Naive thymus-derived CD4-positive, alpha-beta T cell (primary cell): ENCODE data around the gene PLCD3. TPM values are rescaled to one million over a fixed set of nuclear protein-coding genes. Genes with fewer than 3 reads are reported as not detected.

ENCODE experiments used
- ATAC-seq: fragments of 150-1000 bp; cut with Tn5 transposase; 2 replicates; pipeline ENCODE4 v1.10.0; 2021; ENCODE audit warnings: mild to moderate bottlenecking, moderate library complexity
- CTCF ChIA-PET: fragments of 350-600 bp; sonication (Branson Sonifier 250); formaldehyde crosslinking; loops from one replicate; lab custom pipeline; 2021; ENCODE audit warnings: antibody characterized with exemption; lab: Charles Lee
- POLR2A ChIA-PET: fragments of 350-600 bp; sonication (Branson Sonifier 250); formaldehyde crosslinking; loops from one replicate; lab custom pipeline; 2021; ENCODE audit warnings: antibody characterized with exemption, inconsistent platforms; lab: Charles Lee
- DNase-seq, 9 donors: peaks; one replicate each; pipeline versions ENCODE4 v3.0.0 to v3.0.0-alpha.2; 2020 to 2022; ENCODE audit warnings: mixed read lengths in 1 of 9
- H3K27ac ChIP-seq: one replicate; pipeline ENCODE4 v1.7.0; 2013; ENCODE audit warnings: mild to moderate bottlenecking, low read depth, low read length, moderate library complexity
- H3K27me3 ChIP-seq, 2 donors: one replicate each; pipeline ENCODE4 v1.7.0; 2013; ENCODE audit warnings: low read length in 2 of 2, mild to moderate bottlenecking in 2 of 2, moderate library complexity in 2 of 2; ENCODE audit not compliant: control insufficient read depth in 2 of 2, insufficient read depth in 2 of 2
- H3K36me3 ChIP-seq, 3 experiments: 1 replicate in 2 of 3; 2 replicates in 1 of 3; pipeline ENCODE4 v1.7.0; 2013; ENCODE audit warnings: low read length in 3 of 3, mild to moderate bottlenecking in 3 of 3, moderate library complexity in 1 of 3; ENCODE audit not compliant: insufficient read depth in 3 of 3, control insufficient read depth in 2 of 3
- H3K4me1 ChIP-seq, 2 donors: one replicate each; pipeline ENCODE4 v1.7.0; 2013; ENCODE audit warnings: low read length in 2 of 2, mild to moderate bottlenecking in 2 of 2, moderate library complexity in 1 of 2; ENCODE audit not compliant: control insufficient read depth in 2 of 2, insufficient read depth in 2 of 2
- H3K4me3 ChIP-seq: 2 replicates; pipeline ENCODE4 v1.7.0; 2013; ENCODE audit warnings: mild to moderate bottlenecking, low read length
- H3K9me3 ChIP-seq, 3 experiments: 1 replicate in 2 of 3; 2 replicates in 1 of 3; pipeline ENCODE4 v1.7.0; 2013; ENCODE audit warnings: low read length in 3 of 3; ENCODE audit not compliant: control insufficient read depth in 2 of 3
- H3K27ac Mint-ChIP-seq, 9 donors: one replicate each; pipeline ENCODE4 v1.8.0; 2020 to 2022; ENCODE audit warnings: mixed read lengths in 9 of 9, mild to moderate bottlenecking in 8 of 9, moderate library complexity in 5 of 9, inconsistent platforms in 2 of 9
- H3K27me3 Mint-ChIP-seq, 5 donors: one replicate each; pipeline ENCODE4 v1.8.0; 2021 to 2022; ENCODE audit warnings: mixed read lengths in 5 of 5, mild to moderate bottlenecking in 1 of 5
- H3K36me3 Mint-ChIP-seq, 5 donors: one replicate each; pipeline ENCODE4 v1.8.0; 2020 to 2022; ENCODE audit warnings: mixed read lengths in 5 of 5, mild to moderate bottlenecking in 3 of 5, inconsistent platforms in 1 of 5
- H3K4me1 Mint-ChIP-seq, 7 donors: one replicate each; pipeline ENCODE4 v1.8.0; 2020 to 2022; ENCODE audit warnings: mixed read lengths in 7 of 7, mild to moderate bottlenecking in 3 of 7, inconsistent platforms in 1 of 7
- H3K4me3 Mint-ChIP-seq, 10 donors: one replicate each; pipeline ENCODE4 v1.8.0; 2020 to 2022; ENCODE audit warnings: mild to moderate bottlenecking in 10 of 10, mixed read lengths in 10 of 10, moderate library complexity in 6 of 10, inconsistent platforms in 2 of 10
- H3K9me3 Mint-ChIP-seq, 11 donors: one replicate each; pipeline ENCODE4 v1.8.0; 2020 to 2022; ENCODE audit warnings: mixed read lengths in 11 of 11, mild to moderate bottlenecking in 4 of 11, inconsistent platforms in 1 of 11, moderate library complexity in 1 of 11
- intact Hi-C, 2 donors: fragments of 100-400 bp; cut with micrococcal nuclease; formaldehyde crosslinking; loops; one replicate each; pipeline ENCODE4 v1.15.1; 2023
- polyA plus RNA-seq, 2 donors: library from polyadenylated mRNA; unstranded; fragments of 300-500 nt; fragmentation: Illumina TruSeq; gene quantifications; one replicate each; pipeline ENCODE4 v1.2.3, GENCODE V29; 2021
- total RNA-seq, 6 experiments: library from RNA in 5 of 6; stranded (reverse) in 5 of 6; gene quantifications; 1 replicate in 5 of 6; 2 replicates in 1 of 6; pipeline ENCODE4 v1.2.3 and lab custom pipeline; 2021 to 2026

The PLCD3 gene
- total and polyA plus RNA-seq, 7 experiments from 2014 or later, result 0.21 to 5.1 (median 2.7) TPM; not detected in 1

DNA sequence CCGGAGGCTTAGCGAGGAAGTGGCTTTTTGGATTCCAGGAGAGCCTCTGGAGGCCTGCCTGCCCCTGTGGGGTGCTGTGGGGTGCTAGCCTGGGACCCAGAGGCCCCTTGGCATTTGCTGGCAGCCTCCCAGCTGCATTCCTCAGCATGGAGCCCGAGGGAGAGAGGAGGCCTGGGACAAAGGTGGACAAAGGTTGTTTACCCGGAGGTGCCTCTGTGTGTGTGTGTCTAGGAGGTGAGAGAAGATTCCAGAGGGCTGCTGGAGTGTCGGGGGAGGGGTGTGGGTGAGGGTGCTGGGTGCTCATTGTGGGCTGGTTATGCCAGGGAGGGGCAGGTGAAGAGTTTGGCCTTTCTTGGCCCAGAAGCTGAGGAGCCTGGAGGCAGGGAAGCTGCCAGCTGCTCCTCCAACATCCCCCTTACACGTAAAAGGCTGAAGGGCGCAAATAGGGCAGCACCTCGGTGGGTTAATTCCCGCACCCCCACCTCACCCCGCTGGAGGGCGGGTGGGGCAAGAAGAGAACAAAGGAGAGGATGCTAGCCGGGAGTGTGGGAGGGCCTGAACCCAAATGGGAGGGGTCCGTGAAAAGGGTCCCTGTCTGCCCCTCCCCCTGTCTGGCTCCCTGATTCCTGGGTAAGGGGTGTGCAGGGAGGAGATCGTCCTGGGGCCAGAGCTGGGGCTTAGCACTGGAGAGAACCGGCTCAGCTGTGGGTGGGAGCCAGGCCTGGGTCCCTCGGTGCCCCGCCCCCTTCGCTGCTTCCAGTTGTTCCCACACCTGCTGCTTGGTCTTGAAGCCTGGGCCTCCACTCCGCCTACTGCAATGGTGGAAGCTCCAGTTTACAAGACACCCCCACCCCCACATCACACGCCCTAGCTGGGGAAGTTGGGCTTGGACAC is 39.3 kb upstream of the PLCD3 start:
- Histone ChIP-seq H3K9me3 (no peaks in the 10 kb centered on the region), H3K27me3 (no peaks in the 10 kb centered on the region), H3K4me3 (no peak overlapping the region), H3K4me1 (peaks cover 7 to 14% of the 10 kb centered on the region in 2 donors), H3K36me3 (no peaks in the 10 kb centered on the region), H3K27ac (peak overlapping the region; percentile 63)
- Mint-ChIP-seq H3K9me3 (no peaks in the 10 kb centered on the region), H3K27ac (peak overlapping the region; percentile 15 to 97 (median 89)), H3K27me3 (no peaks in the 10 kb centered on the region), H3K36me3 (no peaks in the 10 kb centered on the region), H3K4me1 (peaks cover 8 to 31% (median 24%) of the 10 kb centered on the region in 7 donors), H3K4me3 (peak overlapping the region in 8 of 10 donors; percentile 47 to 95 (median 80))
- DNase-seq (no peak), ATAC-seq (no peak)
- POLR2A ChIA-PET, result interaction anchor here (1.1 to 3.7 kb wide), 8 partner anchors 9 to 54 kb away, joined by 4 to 73 read pairs (median 8); partner anchors contain the start of genes ACBD4, HEXIM1 and HEXIM2
- CTCF ChIA-PET, result interaction anchor here (0.9 to 3.1 kb wide), 4 partner anchors 10 to 36 kb away, joined by 3 to 20 read pairs (median 15); partner anchors contain the start of genes ACBD4 and HEXIM2
- intact Hi-C loops, result loop anchor here (1.0 to 2.0 kb wide), 4 partner anchors 10 to 51 kb away; partner anchors contain the start of gene HEXIM2 (in 2 of the 2)

- CTCF ChIA-PET, result interaction anchor here (0.9 to 3.1 kb wide), 2 partner anchors 8 to 27 kb away, joined by 3 to 13 read pairs; no protein-coding TSS in a partner anchor
- POLR2A ChIA-PET, result interaction anchor here (1.1 to 3.7 kb wide), 3 partner anchors 8 to 27 kb away, joined by 5 to 73 read pairs (median 62); partner anchors contain the start of genes HEXIM1 and HEXIM2
- H3K4me3 Mint-ChIP-seq, result peak overlapping the region in 4 of 10 donors; percentile 47 to 95 (median 66)
- Histone ChIP-seq H3K9me3 (no peaks in the 10 kb centered on the region), H3K36me3 (no peaks in the 10 kb centered on the region), H3K4me1 (peaks cover 7 to 14% of the 10 kb centered on the region in 2 donors), H3K4me3 (no peak overlapping the region), H3K27ac (peak overlapping the region; percentile 63), H3K27me3 (no peaks in the 10 kb centered on the region)
- peaks cover 8 to 31% (median 24%) of the 10 kb centered on the region in 7 donors for H3K4me1 Mint-ChIP-seq
- intact Hi-C loops, result no loop called here
- H3K27ac Mint-ChIP-seq, result peak overlapping the region in 8 of 9 donors; percentile 15 to 97 (median 68)
- peaks cover 0 to 3% (median 0%) of the 10 kb centered on the region in 5 donors for H3K36me3 Mint-ChIP-seq
- ATAC-seq, result peak; percentile 71
- no peaks in the 10 kb centered on the region for H3K9me3 Mint-ChIP-seq
- H3K27me3 Mint-ChIP-seq, result no peaks in the 10 kb centered on the region
- no peak for DNase-seq
These were observed 38.6 kb upstream of the PLCD3 start for GRCh38 chr17:45170931-45171337.

- Histone ChIP-seq H3K27ac (no peak overlapping the region), H3K36me3 (no peaks in the 10 kb centered on the region), H3K4me3 (no peak overlapping the region), H3K4me1 (peaks cover 7 to 14% of the 10 kb centered on the region in 2 donors), H3K27me3 (no peaks in the 10 kb centered on the region), H3K9me3 (no peaks in the 10 kb centered on the region)
- ChIA-PET CTCF (interaction anchor here (0.7 to 3.1 kb wide), 4 partner anchors 8 to 28 kb away, joined by 3 to 13 read pairs (median 5); partner anchors contain the start of gene HEXIM2), POLR2A (interaction anchor here (1.1 to 3.7 kb wide), 4 partner anchors 8 to 27 kb away, joined by 3 to 73 read pairs (median 34); partner anchors contain the start of genes HEXIM1 and HEXIM2)
- peak; percentile 37 for ATAC-seq
- H3K27ac Mint-ChIP-seq, result peak overlapping the region in 5 of 9 donors; percentile 48 to 97 (median 83)
- H3K4me1 Mint-ChIP-seq, result peaks cover 8 to 31% (median 25%) of the 10 kb centered on the region in 7 donors
- H3K4me3 Mint-ChIP-seq, result peak overlapping the region in 2 of 10 donors; percentile 25 to 95
- H3K9me3 Mint-ChIP-seq, result no peaks in the 10 kb centered on the region
- peaks cover 0 to 3% (median 0%) of the 10 kb centered on the region in 5 donors for H3K36me3 Mint-ChIP-seq
- H3K27me3 Mint-ChIP-seq, result no peaks in the 10 kb centered on the region
- DNase-seq, result no peak
- intact Hi-C loops, result no loop called here
These were observed 38.1 kb upstream of the PLCD3 start for GRCh38 chr17:45170280-45170930.

DNA sequence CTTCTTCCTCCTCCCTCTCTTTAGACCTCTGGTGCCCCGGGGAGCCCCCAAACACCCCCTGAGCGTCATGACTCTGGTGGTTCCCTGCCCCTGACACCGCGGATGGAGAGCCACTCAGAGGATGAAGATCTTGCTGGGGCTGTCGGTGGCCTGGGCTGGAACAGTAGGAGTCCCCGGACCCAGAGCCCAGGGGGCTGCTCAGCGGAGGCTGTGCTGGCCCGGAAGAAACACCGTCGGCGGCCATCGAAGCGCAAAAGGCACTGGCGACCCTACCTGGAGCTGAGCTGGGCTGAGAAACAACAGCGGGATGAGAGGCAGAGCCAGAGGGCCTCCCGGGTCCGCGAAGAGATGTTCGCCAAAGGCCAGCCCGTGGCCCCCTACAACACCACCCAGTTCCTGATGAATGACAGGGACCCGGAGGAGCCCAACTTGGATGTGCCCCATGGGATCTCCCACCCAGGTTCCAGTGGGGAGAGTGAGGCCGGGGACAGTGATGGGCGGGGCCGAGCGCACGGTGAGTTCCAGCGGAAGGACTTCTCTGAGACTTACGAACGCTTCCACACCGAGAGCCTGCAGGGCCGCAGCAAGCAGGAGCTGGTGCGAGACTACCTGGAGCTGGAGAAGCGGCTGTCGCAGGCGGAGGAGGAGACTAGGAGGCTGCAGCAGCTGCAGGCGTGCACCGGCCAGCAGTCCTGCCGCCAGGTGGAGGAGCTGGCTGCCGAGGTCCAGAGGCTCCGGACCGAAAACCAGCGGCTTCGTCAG is 36.9 kb upstream of the PLCD3 start:
- intact Hi-C loops, result loop anchor here in 1 of 2 donors (10.0 kb wide), 1 partner anchor 844 kb away; the partner anchor contains the start of gene SLC25A39
- ATAC-seq (no peak), DNase-seq (no peak)
- no peak overlapping the region for H3K4me3 ChIP-seq
- H3K27me3 ChIP-seq, result no peaks in the 10 kb centered on the region
- ChIA-PET CTCF (no interaction called here), POLR2A (interaction anchor here (0.9 to 1.1 kb wide), 2 partner anchors 10 to 12 kb away, joined by 3 read pairs; no protein-coding TSS in a partner anchor)
- no peak overlapping the region for H3K27ac ChIP-seq
- Mint-ChIP-seq H3K4me1 (peaks cover 8 to 34% (median 26%) of the 10 kb centered on the region in 7 donors), H3K27ac (peak overlapping the region in 1 of 9 donors; percentile 13), H3K27me3 (no peaks in the 10 kb centered on the region), H3K4me3 (no peak overlapping the region), H3K36me3 (peaks cover 0 to 3% (median 0%) of the 10 kb centered on the region in 5 donors), H3K9me3 (no peaks in the 10 kb centered on the region)
- H3K4me1 ChIP-seq, result peaks cover 7 to 14% of the 10 kb centered on the region in 2 donors
- H3K36me3 ChIP-seq, result no peaks in the 10 kb centered on the region
- no peaks in the 10 kb centered on the region for H3K9me3 ChIP-seq

- no peaks in the 10 kb centered on the region for H3K27me3 Mint-ChIP-seq
- Histone ChIP-seq H3K36me3 (peaks cover 0 to 9% (median 0%) of the 10 kb centered on the region in 3 experiments), H3K9me3 (no peaks in the 10 kb centered on the region), H3K27me3 (no peaks in the 10 kb centered on the region), H3K27ac (no peak overlapping the region), H3K4me1 (peaks cover 11 to 13% of the 10 kb centered on the region in 2 donors), H3K4me3 (no peak overlapping the region)
- intact Hi-C loops, result loop anchor here (5.0 to 10.0 kb wide), 2 partner anchors 840 to 1683 kb away; partner anchors contain the start of genes DHX8 (in 1 of the 2) and SLC25A39 (in 1 of the 2)
- peaks cover 0 to 5% (median 0%) of the 10 kb centered on the region in 5 donors for H3K36me3 Mint-ChIP-seq
- ChIA-PET POLR2A (interaction anchor here (0.7 to 9.7 kb wide), 4 partner anchors 7 to 115 kb away, joined by 3 to 516 read pairs (median 38); partner anchors contain the start of gene HEXIM1), CTCF (interaction anchor here (0.7 to 1.3 kb wide), 2 partner anchors 33 to 83 kb away, joined by 3 to 4 read pairs; no protein-coding TSS in a partner anchor)
- no peaks in the 10 kb centered on the region for H3K9me3 Mint-ChIP-seq
- no peak for ATAC-seq
- peaks cover 11 to 25% (median 15%) of the 10 kb centered on the region in 7 donors for H3K4me1 Mint-ChIP-seq
- no peak for DNase-seq
- no peak overlapping the region for H3K4me3 Mint-ChIP-seq
- H3K27ac Mint-ChIP-seq, result no peak overlapping the region
These were observed 32.5 kb upstream of the PLCD3 start for GRCh38 chr17:45164734-45165269.
